ENCODE results near the gene ARID3B.

DNA sequence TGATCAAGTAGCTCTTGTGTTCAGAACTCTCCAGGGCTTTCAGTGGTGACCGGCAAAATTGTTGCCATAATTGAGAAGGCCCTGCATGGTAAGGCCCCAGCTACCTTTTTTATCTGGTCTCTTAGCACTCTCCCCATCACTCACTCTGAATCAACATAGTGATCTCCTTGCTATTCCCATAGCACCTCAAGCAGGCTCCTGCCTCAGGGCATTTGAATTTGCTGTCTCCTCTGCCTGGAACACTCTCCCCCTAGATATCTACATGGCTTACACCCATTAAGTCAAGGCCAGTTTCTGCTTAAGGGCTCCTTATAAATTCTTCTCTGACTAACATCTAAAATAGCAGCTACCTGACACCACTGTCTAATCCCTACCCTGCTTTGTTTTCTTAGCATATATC lies 3.3 kb upstream of the ARID3B start:
- no peak for TF ChIP-seq TARDBP (IDR thresholded peaks at IDR 0.05)
- no peak for TF ChIP-seq ELF4 (IDR thresholded peaks at IDR 0.05)
- TF ChIP-seq SP1 (IDR thresholded peaks at IDR 0.05): no peak
- no peak for TF ChIP-seq FOXM1 (IDR thresholded peaks at IDR 0.05; ENCODE audit: borderline replicate concordance)
- TF ChIP-seq L3MBTL2 (conservative IDR thresholded peaks at IDR 0.05): no peak
- TF ChIP-seq FOXA1 (IDR thresholded peaks at IDR 0.05): no peak
- no peak for TF ChIP-seq ZNF384 (IDR thresholded peaks at IDR 0.05)
